Nephron (organoid): ENCODE measurements around the gene SYNJ2.

Experiments
- H3K27ac Mint-ChIP-seq, 3 experiments: 2 replicates each; pipeline ENCODE4 v1.8.0; 2020; ENCODE audit warnings: mixed read lengths in 3 of 3, mild to moderate bottlenecking in 2 of 3, moderate library complexity in 1 of 3
- H3K27me3 Mint-ChIP-seq: 2 replicates; pipeline ENCODE4 v1.8.0; 2021; ENCODE audit warnings: low read depth, mild to moderate bottlenecking, moderate library complexity, mixed read lengths
- H3K36me3 Mint-ChIP-seq: 2 replicates; pipeline ENCODE4 v1.8.0; 2020; ENCODE audit warnings: low read depth, mixed read lengths
- H3K4me1 Mint-ChIP-seq: 2 replicates; pipeline ENCODE4 v1.8.0; 2020; ENCODE audit warnings: mixed read lengths
- H3K4me3 Mint-ChIP-seq, 3 experiments: 2 replicates each; pipeline ENCODE4 v1.8.0; 2020; ENCODE audit warnings: mild to moderate bottlenecking in 3 of 3, mixed read lengths in 3 of 3, moderate library complexity in 2 of 3
- H3K9me3 Mint-ChIP-seq: 2 replicates; pipeline ENCODE4 v1.8.0; 2020; ENCODE audit warnings: mixed read lengths
- TF ChIP-seq, protein P1 (sequence below), 3 experiments: fragments of 200-600 bp; sonication (generic); IDR thresholded peaks; one replicate each; pipeline ENCODE4 v1.5.0; 2021; ENCODE audit warnings: antibody characterized with exemption in 3 of 3; ENCODE audit not compliant: unreplicated experiment in 3 of 3

SYNJ2 gene

GRCh38 chr6:158033077-158033750 lies 51.6 kb downstream of the SYNJ2 start:
- H3K27ac Mint-ChIP-seq, result no peak overlapping the region

GRCh38 chr6:158033751-158034702 lies 52.4 kb downstream of the SYNJ2 start:
- H3K4me3 Mint-ChIP-seq, result no peak overlapping the region
- H3K27me3 Mint-ChIP-seq, result no peaks in the 10 kb centered on the region
- peak overlapping the region; percentile 7 to 48 (median 34) for H3K27ac Mint-ChIP-seq
- TF ChIP-seq, protein P1, sequence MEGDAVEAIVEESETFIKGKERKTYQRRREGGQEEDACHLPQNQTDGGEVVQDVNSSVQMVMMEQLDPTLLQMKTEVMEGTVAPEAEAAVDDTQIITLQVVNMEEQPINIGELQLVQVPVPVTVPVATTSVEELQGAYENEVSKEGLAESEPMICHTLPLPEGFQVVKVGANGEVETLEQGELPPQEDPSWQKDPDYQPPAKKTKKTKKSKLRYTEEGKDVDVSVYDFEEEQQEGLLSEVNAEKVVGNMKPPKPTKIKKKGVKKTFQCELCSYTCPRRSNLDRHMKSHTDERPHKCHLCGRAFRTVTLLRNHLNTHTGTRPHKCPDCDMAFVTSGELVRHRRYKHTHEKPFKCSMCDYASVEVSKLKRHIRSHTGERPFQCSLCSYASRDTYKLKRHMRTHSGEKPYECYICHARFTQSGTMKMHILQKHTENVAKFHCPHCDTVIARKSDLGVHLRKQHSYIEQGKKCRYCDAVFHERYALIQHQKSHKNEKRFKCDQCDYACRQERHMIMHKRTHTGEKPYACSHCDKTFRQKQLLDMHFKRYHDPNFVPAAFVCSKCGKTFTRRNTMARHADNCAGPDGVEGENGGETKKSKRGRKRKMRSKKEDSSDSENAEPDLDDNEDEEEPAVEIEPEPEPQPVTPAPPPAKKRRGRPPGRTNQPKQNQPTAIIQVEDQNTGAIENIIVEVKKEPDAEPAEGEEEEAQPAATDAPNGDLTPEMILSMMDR (IDR thresholded peaks at IDR 0.05; ENCODE audit: unreplicated experiment in 3 of 3), result no peak
- peaks cover 38% of the 10 kb centered on the region for H3K4me1 Mint-ChIP-seq
- H3K36me3 Mint-ChIP-seq, result peaks cover 23% of the 10 kb centered on the region
- H3K9me3 Mint-ChIP-seq, result peaks cover 7% of the 10 kb centered on the region

More at GRCh38 chr6:158033077-158033750, 51.6 kb downstream of the SYNJ2 start:
- H3K27me3 Mint-ChIP-seq, result no peaks in the 10 kb centered on the region
- peaks cover 36% of the 10 kb centered on the region for H3K4me1 Mint-ChIP-seq
- H3K36me3 Mint-ChIP-seq, result peaks cover 23% of the 10 kb centered on the region
- H3K9me3 Mint-ChIP-seq, result peaks cover 7% of the 10 kb centered on the region
- TF ChIP-seq, protein P1 (IDR thresholded peaks at IDR 0.05; ENCODE audit: unreplicated experiment in 3 of 3), result no peak
- no peak overlapping the region for H3K4me3 Mint-ChIP-seq

- peaks cover 23% of the 10 kb centered on the region for H3K36me3 Mint-ChIP-seq
- peak overlapping the region in 1 of 3 experiments; percentile 56 for H3K27ac Mint-ChIP-seq
- peak overlapping the region in 1 of 3 experiments; percentile 5 for H3K4me3 Mint-ChIP-seq
- H3K4me1 Mint-ChIP-seq, result peaks cover 50% of the 10 kb centered on the region
- no peaks in the 10 kb centered on the region for H3K27me3 Mint-ChIP-seq
- TF ChIP-seq, protein P1 (IDR thresholded peaks at IDR 0.05; ENCODE audit: unreplicated experiment in 3 of 3), result no peak
- peaks cover 7% of the 10 kb centered on the region for H3K9me3 Mint-ChIP-seq
Measured at GRCh38 chr6:158036261-158036660, 54.6 kb downstream of the SYNJ2 start.

GRCh38 chr6:158037021-158037420 lies 55.4 kb downstream of the SYNJ2 start:
- Mint-ChIP-seq H3K27ac (no peak overlapping the region), H3K4me1 (peaks cover 50% of the 10 kb centered on the region), H3K4me3 (no peak overlapping the region), H3K27me3 (no peaks in the 10 kb centered on the region), H3K9me3 (peaks cover 7% of the 10 kb centered on the region), H3K36me3 (peaks cover 23% of the 10 kb centered on the region)
- TF ChIP-seq, protein P1 (IDR thresholded peaks at IDR 0.05; ENCODE audit: unreplicated experiment in 3 of 3), result no peak

- Mint-ChIP-seq H3K4me1 (peaks cover 57% of the 10 kb centered on the region), H3K27ac (no peak overlapping the region), H3K27me3 (no peaks in the 10 kb centered on the region), H3K36me3 (peaks cover 23% of the 10 kb centered on the region), H3K9me3 (peaks cover 7% of the 10 kb centered on the region), H3K4me3 (no peak overlapping the region)
- TF ChIP-seq, protein P1 (IDR thresholded peaks at IDR 0.05; ENCODE audit: unreplicated experiment in 3 of 3), result no peak
Measured at GRCh38 chr6:158037771-158038170, 56.1 kb downstream of the SYNJ2 start.
